Spleen (tissue), 11 donors: ENCODE measurements around the gene PRDX1. TPM values are rescaled to one million over a fixed set of nuclear protein-coding genes. Genes with fewer than 3 reads are reported as not detected.
A peak's percentile ranks its signal among the peaks of the same experiment; 100 is the strongest.

Experiments used
- DNase-seq: peaks from one replicate; pipeline ENCODE4 v3.0.0-alpha.2; 2020
- H3K27ac ChIP-seq, 8 donors: fragments of 200-600 bp; sonication (generic) in 7 of 8; 1 replicate in 4 of 8; 2 replicates in 4 of 8; pipeline versions ENCODE4 v1.5.0 to v1.8.0; 2016 to 2021; ENCODE audit warnings: inconsistent platforms in 4 of 8, mild to moderate bottlenecking in 4 of 8, moderate library complexity in 1 of 8
- H3K27me3 ChIP-seq, 7 donors: fragments of 200-600 bp; sonication (generic) in 6 of 7; replicated peaks in 1 of 7; 1 replicate in 4 of 7; 2 replicates in 3 of 7; pipeline versions ENCODE4 v1.5.0 to v1.8.0; 2016 to 2021; ENCODE audit warnings: inconsistent platforms in 3 of 7, mild to moderate bottlenecking in 1 of 7
- H3K36me3 ChIP-seq, 6 donors: fragments of 200-600 bp; sonication (generic) in 5 of 6; 1 replicate in 4 of 6; 2 replicates in 2 of 6; pipeline versions ENCODE4 v1.5.0 to v1.8.0; 2016 to 2021; ENCODE audit warnings: inconsistent platforms in 2 of 6
- H3K4me1 ChIP-seq, 6 donors: fragments of 200-600 bp; sonication (generic) in 5 of 6; 1 replicate in 3 of 6; 2 replicates in 3 of 6; pipeline versions ENCODE4 v1.5.0 to v1.8.0; 2016 to 2021; ENCODE audit warnings: inconsistent platforms in 3 of 6
- H3K4me3 ChIP-seq, 8 donors: fragments of 200-600 bp; sonication (generic) in 7 of 8; 1 replicate in 4 of 8; 2 replicates in 4 of 8; pipeline versions ENCODE4 v1.5.0 to v1.8.0; 2016 to 2021; ENCODE audit warnings: inconsistent platforms in 4 of 8, mild to moderate bottlenecking in 4 of 8, moderate library complexity in 2 of 8
- H3K9me3 ChIP-seq, 8 donors: fragments of 200-600 bp; sonication (generic) in 7 of 8; 1 replicate in 4 of 8; 2 replicates in 4 of 8; pipeline versions ENCODE4 v1.5.0 to v1.8.0; 2016 to 2021; ENCODE audit warnings: inconsistent platforms in 4 of 8
- POLR2A ChIP-seq, 3 donors: fragments of 450-650 bp; IDR thresholded peaks; one replicate each; pipeline ENCODE4 v1.5.1; 2017; ENCODE audit warnings: antibody characterized with exemption in 3 of 3, mild to moderate bottlenecking in 1 of 3
- POLR2AphosphoS5 ChIP-seq, 3 donors: sonication (generic); formaldehyde crosslinking; IDR thresholded peaks; one replicate each; pipeline ENCODE4 v1.5.1; 2017; ENCODE audit warnings: antibody characterized with exemption in 3 of 3
- WGBS, 5 donors: extraction: QIAGEN DNeasy Blood & Tissue Kit in 3 of 5; methylation state at CpG; one replicate each; pipeline versions ENCODE4 v1.1.5 to v1.1.7; 2013 to 2018; 5-methylcytosine and 5-hydroxymethylcytosine counted together
- intact Hi-C: fragments of 100-400 bp; cut with DNase I; formaldehyde crosslinking; loops from one replicate; pipeline ENCODE4 v1.15.0; 2023; ENCODE audit warnings: low total_unique reads
- polyA plus RNA-seq, 3 donors: library from polyadenylated mRNA; stranded (reverse); fragments of 200-250 nt; gene quantifications; one replicate each; pipeline ENCODE4 v1.2.1, GENCODE V29; 2013
- total RNA-seq, 7 donors: library from RNA; depleted of rRNA in 3 of 7; stranded (reverse); fragments of >200 nt in 3 of 7; fragmentation: NEBNext Ultra II Directional in 4 of 7; extraction: Animal tissue kit (Norgen Biotek cat#: 25700) in 4 of 7; gene quantifications; one replicate each; pipeline versions ENCODE4 v1.1.0 to v1.2.1, GENCODE V29; 2016 to 2021
- TF ChIP-seq, protein P1 (sequence below), 11 experiments: fragments of 200-600 bp in 7 of 11; fragments of 450-650 bp in 4 of 11; sonication (generic) in 4 of 11; IDR thresholded peaks in 8 of 11; conservative IDR thresholded peaks in 3 of 11; 1 replicate in 7 of 11; 2 replicates in 4 of 11; pipeline versions ENCODE4 v1.4.0 to v1.8.0; 2016 to 2021; ENCODE audit warnings: antibody characterized with exemption in 11 of 11, inconsistent platforms in 4 of 11, mild to moderate bottlenecking in 1 of 11
- donor health status: healthy with polysubstance abuse.
- donor health status: DM: no; HTN: no; CAD: no; lungs with moderate emphysema.
- donor health status: DM: no; HTN: no; CAD: no.
- donor health status: Bipolar disorder and iron deficiency.
- donor health status: healthy.
- donor health status: DM: no; HTN: no; CAD: no.
- donor health status: DM: yes; HTN: yes; CAD: no.

The PRDX1 gene
- total and polyA plus RNA-seq, 10 donors, result 156 to 457 (median 247) TPM

DNA sequence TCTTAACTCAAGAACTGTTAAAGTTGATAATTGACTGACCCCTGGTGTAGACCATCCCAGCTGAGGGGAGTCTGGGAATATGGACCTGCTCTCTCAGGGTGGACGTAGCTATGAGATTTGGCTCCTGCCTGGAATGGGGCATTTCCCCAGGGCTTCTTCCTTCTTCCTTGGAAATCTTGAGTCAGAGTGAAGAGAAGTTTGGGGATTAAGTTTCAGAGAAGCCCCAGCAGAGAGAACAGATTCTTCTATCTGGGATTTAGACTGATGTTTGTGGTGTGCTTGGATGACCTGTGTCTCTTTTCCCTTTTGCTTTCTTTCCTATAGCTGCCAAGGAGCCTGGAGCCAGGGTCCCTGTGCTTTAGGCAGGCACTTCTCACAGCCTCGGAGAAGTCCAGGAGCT, 42.2 kb upstream of the PRDX1 start:
- 82 to 94% (median 91%) methylated on average over 2 of the region's 2 CpGs for WGBS, 5 donors
- intact Hi-C loops, result no loop called here
- H3K36me3 ChIP-seq, result peaks cover 0 to 99% (median 52%) of the 10 kb centered on the region in 6 donors
- no peak overlapping the region for H3K27ac ChIP-seq
- no peaks in the 10 kb centered on the region for H3K27me3 ChIP-seq
- no peak for DNase-seq
- H3K4me3 ChIP-seq, result no peak overlapping the region
- TF ChIP-seq POLR2A (IDR thresholded peaks at IDR 0.05) (no peak), POLR2AphosphoS5 (IDR thresholded peaks at IDR 0.05) (no peak)
- TF ChIP-seq, protein P1, sequence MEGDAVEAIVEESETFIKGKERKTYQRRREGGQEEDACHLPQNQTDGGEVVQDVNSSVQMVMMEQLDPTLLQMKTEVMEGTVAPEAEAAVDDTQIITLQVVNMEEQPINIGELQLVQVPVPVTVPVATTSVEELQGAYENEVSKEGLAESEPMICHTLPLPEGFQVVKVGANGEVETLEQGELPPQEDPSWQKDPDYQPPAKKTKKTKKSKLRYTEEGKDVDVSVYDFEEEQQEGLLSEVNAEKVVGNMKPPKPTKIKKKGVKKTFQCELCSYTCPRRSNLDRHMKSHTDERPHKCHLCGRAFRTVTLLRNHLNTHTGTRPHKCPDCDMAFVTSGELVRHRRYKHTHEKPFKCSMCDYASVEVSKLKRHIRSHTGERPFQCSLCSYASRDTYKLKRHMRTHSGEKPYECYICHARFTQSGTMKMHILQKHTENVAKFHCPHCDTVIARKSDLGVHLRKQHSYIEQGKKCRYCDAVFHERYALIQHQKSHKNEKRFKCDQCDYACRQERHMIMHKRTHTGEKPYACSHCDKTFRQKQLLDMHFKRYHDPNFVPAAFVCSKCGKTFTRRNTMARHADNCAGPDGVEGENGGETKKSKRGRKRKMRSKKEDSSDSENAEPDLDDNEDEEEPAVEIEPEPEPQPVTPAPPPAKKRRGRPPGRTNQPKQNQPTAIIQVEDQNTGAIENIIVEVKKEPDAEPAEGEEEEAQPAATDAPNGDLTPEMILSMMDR (IDR thresholded peaks at IDR 0.05 in 8 of 11, conservative IDR thresholded peaks at IDR 0.05 in 3 of 11), result no peak
- H3K4me1 ChIP-seq, result peaks cover 0 to 9% (median 2%) of the 10 kb centered on the region in 6 donors
- H3K9me3 ChIP-seq, result no peaks in the 10 kb centered on the region

DNA sequence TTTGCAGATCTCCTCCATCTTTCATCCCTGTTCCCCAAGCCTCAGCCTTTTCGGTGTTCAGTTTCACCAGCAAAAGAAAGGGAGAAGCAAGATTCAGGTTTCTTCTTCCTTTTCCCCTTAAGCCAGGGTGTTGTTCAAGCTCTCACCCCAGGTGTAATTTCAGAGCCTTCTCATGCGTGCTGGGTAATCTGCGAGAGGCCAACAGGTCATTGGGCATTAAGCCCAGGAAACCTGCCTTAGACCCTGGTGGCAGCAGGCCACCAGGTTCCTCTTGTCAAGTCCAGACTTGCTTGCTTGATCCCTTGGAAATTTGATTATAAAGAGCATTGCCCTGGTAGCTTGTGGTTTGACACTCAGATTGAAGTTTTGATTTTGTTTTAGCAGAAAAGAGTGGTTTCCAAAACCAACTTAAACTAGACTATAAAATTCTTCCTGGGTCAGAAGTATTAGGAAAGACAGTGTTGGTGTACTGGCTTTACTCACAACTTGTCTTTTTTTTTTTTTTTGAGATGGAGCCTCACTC, 35.8 kb upstream of the PRDX1 start:
- no peak for TF ChIP-seq POLR2A (IDR thresholded peaks at IDR 0.05)
- TF ChIP-seq, protein P1 (IDR thresholded peaks at IDR 0.05 in 8 of 11, conservative IDR thresholded peaks at IDR 0.05 in 3 of 11), result no peak
- TF ChIP-seq POLR2AphosphoS5 (IDR thresholded peaks at IDR 0.05), result no peak
- intact Hi-C loops, result no loop called here
- WGBS, 5 donors, result 73 to 88% (median 78%) methylated on average over 3 of the region's 3 CpGs
- no peak overlapping the region for H3K27ac ChIP-seq
- no peak for DNase-seq
- H3K27me3 ChIP-seq, result no peaks in the 10 kb centered on the region
- no peak overlapping the region for H3K4me3 ChIP-seq
- peaks cover 0 to 91% (median 20%) of the 10 kb centered on the region in 6 donors for H3K36me3 ChIP-seq
- no peaks in the 10 kb centered on the region for H3K9me3 ChIP-seq
- peaks cover 1 to 20% (median 7%) of the 10 kb centered on the region in 6 donors for H3K4me1 ChIP-seq

DNA sequence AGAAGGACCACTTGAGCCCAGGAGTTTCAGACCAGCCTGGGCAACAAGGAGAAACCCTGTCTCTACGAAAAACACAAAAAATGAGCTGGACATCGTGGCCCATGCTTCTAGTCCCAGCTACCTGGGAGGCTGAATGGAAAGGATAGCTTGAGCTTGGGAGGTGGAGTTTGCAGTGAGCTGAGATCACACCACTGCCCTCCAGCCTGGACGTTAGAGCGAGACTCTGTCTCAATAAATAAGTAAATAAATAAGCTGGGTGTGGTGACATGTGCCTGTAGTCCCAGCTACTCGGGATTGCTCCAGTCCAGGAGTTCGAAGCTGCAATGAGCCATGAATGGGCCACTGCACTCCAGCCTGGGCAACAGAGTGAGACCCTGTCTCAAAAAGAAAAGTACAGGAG, 32.5 kb upstream of the PRDX1 start:
- TF ChIP-seq, protein P1 (IDR thresholded peaks at IDR 0.05 in 8 of 11, conservative IDR thresholded peaks at IDR 0.05 in 3 of 11), result no peak
- TF ChIP-seq POLR2AphosphoS5 (IDR thresholded peaks at IDR 0.05) (no peak), POLR2A (IDR thresholded peaks at IDR 0.05) (no peak)
- H3K27me3 ChIP-seq, result no peaks in the 10 kb centered on the region
- intact Hi-C loops, result no loop called here
- H3K27ac ChIP-seq, result no peak overlapping the region
- H3K9me3 ChIP-seq, result no peaks in the 10 kb centered on the region
- DNase-seq, result no peak
- WGBS, 5 donors, result 90 to 94% (median 94%) methylated on average over 6 of the region's 6 CpGs
- no peak overlapping the region for H3K4me3 ChIP-seq
- peaks cover 13 to 44% (median 29%) of the 10 kb centered on the region in 6 donors for H3K4me1 ChIP-seq
- peaks cover 0 to 60% (median 10%) of the 10 kb centered on the region in 6 donors for H3K36me3 ChIP-seq

DNA sequence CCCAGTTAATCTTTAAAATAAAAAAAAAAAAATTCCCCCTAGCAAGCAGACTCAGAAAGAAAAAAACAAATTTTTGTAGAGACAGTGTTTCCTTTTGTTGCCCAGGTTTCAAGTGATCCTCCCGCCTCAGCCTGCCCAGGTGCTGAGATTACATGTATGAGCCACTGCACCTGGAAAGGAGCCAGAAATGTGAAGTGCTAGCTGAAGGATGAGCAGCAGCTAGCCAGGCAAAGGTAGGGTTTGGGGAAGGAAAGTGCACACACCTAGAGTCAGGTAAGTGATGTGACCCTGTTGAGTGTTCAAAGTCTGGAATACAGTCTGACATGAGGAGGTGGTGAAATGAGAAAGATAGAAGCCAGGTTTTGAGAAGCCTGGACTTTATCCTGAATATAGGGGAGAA, 30.6 kb upstream of the PRDX1 start:
- intact Hi-C loops, result no loop called here
- TF ChIP-seq POLR2AphosphoS5 (IDR thresholded peaks at IDR 0.05), result no peak
- no peak for TF ChIP-seq POLR2A (IDR thresholded peaks at IDR 0.05)
- TF ChIP-seq, protein P1 (IDR thresholded peaks at IDR 0.05 in 8 of 11, conservative IDR thresholded peaks at IDR 0.05 in 3 of 11), result no peak
- DNase-seq, result no peak

More for the DNA sequence above, 30.6 kb upstream of the PRDX1 start:
- no peaks in the 10 kb centered on the region for H3K9me3 ChIP-seq
- WGBS, 5 donors, result 68 to 86% (median 83%) methylated on average over 1 of the region's 1 CpG
- no peak overlapping the region for H3K27ac ChIP-seq
- H3K4me3 ChIP-seq, result peak overlapping the region in 4 of 8 donors; percentile 86 to 94 (median 88)
- H3K36me3 ChIP-seq, result peaks cover 0 to 48% (median 10%) of the 10 kb centered on the region in 6 donors
- H3K27me3 ChIP-seq, result no peaks in the 10 kb centered on the region
- peaks cover 13 to 42% (median 28%) of the 10 kb centered on the region in 6 donors for H3K4me1 ChIP-seq
